IMR-90 (cell line): ENCODE results near the gene PRKCE. TPM values are rescaled to one million over a fixed set of nuclear protein-coding genes. Genes with fewer than 3 reads are reported as not detected.

ENCODE experiments used
- ATAC-seq: fragments of 200-7000 bp; cut with Tn5 transposase; 2 replicates; pipeline ENCODE4 v1.9.1; 2020; ENCODE audit warnings: low read depth, mild to moderate bottlenecking, moderate library complexity
- BruUV-seq: library from RNA; stranded (reverse); fragments of 400-500 nt; replicated peaks from 2 replicates; lab custom pipeline; 2021; lab: Mats Ljungman, UMichigan
- CTCF ChIA-PET: fragments of 300-600 bp; formaldehyde crosslinking; extraction: SDS; loops from one replicate; lab custom pipeline; 2021; ENCODE audit warnings: antibody characterized with exemption; lab: Yijun Ruan, JAX
- POLR2A ChIA-PET: fragments of 300-600 bp; sonication (Branson Sonifier 250); formaldehyde crosslinking; loops from one replicate; lab custom pipeline; 2022; ENCODE audit warnings: antibody characterized with exemption; ENCODE audit not compliant: unreplicated experiment; lab: Charles Lee
- DNase-seq: peaks from one replicate; pipeline ENCODE4 v3.0.0; 2013
- H2AFZ ChIP-seq: replicated peaks from 2 replicates; pipeline ENCODE3; 2013; ENCODE audit warnings: low read length, mild to moderate bottlenecking; ENCODE audit not compliant: poor library complexity
- H2AK5ac ChIP-seq: 2 replicates; pipeline ENCODE4 v1.6.1; 2013; ENCODE audit warnings: low read depth, low read length, inconsistent platforms
- H2AK9ac ChIP-seq: replicated peaks from 2 replicates; pipeline ENCODE3; 2013; ENCODE audit warnings: mild to moderate bottlenecking, low read depth, low read length, moderate library complexity; ENCODE audit not compliant: poor library complexity
- H2BK120ac ChIP-seq: 2 replicates; pipeline ENCODE4 v1.6.1; 2013; ENCODE audit warnings: low read depth, low read length, inconsistent platforms
- H2BK15ac ChIP-seq: 3 replicates; pipeline ENCODE4 v1.6.1; 2013; ENCODE audit warnings: low read depth, low read length, inconsistent platforms
- H2BK20ac ChIP-seq: 2 replicates; pipeline ENCODE4 v1.6.1; 2013; ENCODE audit warnings: low read depth, mild to moderate bottlenecking, inconsistent platforms, low read length, moderate library complexity
- H2BK5ac ChIP-seq: 2 replicates; pipeline ENCODE4 v1.6.1; 2013; ENCODE audit warnings: mild to moderate bottlenecking, low read depth, low read length, inconsistent platforms; ENCODE audit not compliant: poor library complexity, severe bottlenecking
- H3K14ac ChIP-seq: replicated peaks from 2 replicates; pipeline ENCODE4 v1.6.1; 2013; ENCODE audit warnings: low read depth, low read length, inconsistent platforms
- H3K18ac ChIP-seq: 2 replicates; pipeline ENCODE4 v1.6.1; 2013; ENCODE audit warnings: low read depth, low read length, control low read depth
- H3K23ac ChIP-seq: 2 replicates; pipeline ENCODE4 v1.6.1; 2013; ENCODE audit warnings: low read depth, low read length, inconsistent platforms
- H3K27ac ChIP-seq: 2 replicates; pipeline ENCODE4 v1.5.1; 2013; ENCODE audit warnings: mild to moderate bottlenecking, control low read depth, low read length; ENCODE audit not compliant: insufficient read depth
- H3K27me3 ChIP-seq: 2 replicates; pipeline ENCODE4 v1.6.1; 2013; ENCODE audit warnings: low read length; ENCODE audit not compliant: control insufficient read depth, insufficient read depth
- H3K36me3 ChIP-seq: 2 replicates; pipeline ENCODE4 v1.6.1; 2013; ENCODE audit warnings: low read length, mixed read lengths; ENCODE audit not compliant: control insufficient read depth, insufficient read depth
- H3K4ac ChIP-seq: 2 replicates; pipeline ENCODE4 v1.6.1; 2013; ENCODE audit warnings: low read depth, low read length, inconsistent platforms
- H3K4me1 ChIP-seq: 2 replicates; pipeline ENCODE4 v1.6.1; 2013; ENCODE audit warnings: low read length, mixed read lengths; ENCODE audit not compliant: control insufficient read depth, insufficient read depth
- H3K4me2 ChIP-seq: 2 replicates; pipeline ENCODE4 v1.6.1; 2013; ENCODE audit warnings: low read depth, mild to moderate bottlenecking, control low read depth, low read length, moderate library complexity
- H3K4me3 ChIP-seq: 2 replicates; pipeline ENCODE4 v1.5.1; 2013; ENCODE audit warnings: low read depth, mild to moderate bottlenecking, control low read depth, low read length, moderate library complexity; ENCODE audit not compliant: insufficient read depth
- H3K56ac ChIP-seq: 2 replicates; pipeline ENCODE4 v1.6.1; 2013; ENCODE audit warnings: low read length, inconsistent platforms; ENCODE audit not compliant: insufficient read depth; ENCODE audit errors: extremely low read depth
- H3K79me1 ChIP-seq, 2 experiments: 2 replicates each; pipeline ENCODE4 v1.6.1; 2013; ENCODE audit warnings: low read length in 2 of 2, inconsistent platforms in 1 of 2, low read depth in 1 of 2
- H3K9ac ChIP-seq: 2 replicates; pipeline ENCODE4 v1.6.1; 2013; ENCODE audit warnings: low read depth, low read length, control low read depth
- H3K9me1 ChIP-seq: 2 replicates; pipeline ENCODE4 v1.6.1; 2013; ENCODE audit warnings: low read length, inconsistent platforms; ENCODE audit not compliant: insufficient read depth
- H3K9me3 ChIP-seq: 2 replicates; pipeline ENCODE4 v1.6.1; 2013; ENCODE audit warnings: low read length; ENCODE audit not compliant: control insufficient read depth, insufficient read depth
- H4K20me1 ChIP-seq: 2 replicates; pipeline ENCODE4 v1.6.1; 2013; ENCODE audit warnings: low read length, inconsistent platforms; ENCODE audit not compliant: insufficient read depth
- H4K5ac ChIP-seq: 2 replicates; pipeline ENCODE4 v1.6.1; 2013; ENCODE audit warnings: mild to moderate bottlenecking, low read depth, low read length, control low read depth
- H4K8ac ChIP-seq, 2 experiments: 2 replicates each; pipeline ENCODE4 v1.6.1; 2013; ENCODE audit warnings: low read depth in 2 of 2, low read length in 2 of 2, control low read depth in 1 of 2, inconsistent platforms in 1 of 2
- H4K91ac ChIP-seq: 2 replicates; pipeline ENCODE4 v1.6.1; 2013; ENCODE audit warnings: low read depth, low read length, inconsistent platforms; ENCODE audit not compliant: insufficient read depth
- SMC3 ChIP-seq: fragments of 150-350 bp; IDR thresholded peaks from 2 replicates; pipeline ENCODE4 v1.6.1; 2016; ENCODE audit warnings: low read depth, mild to moderate bottlenecking, antibody characterized with exemption, low read length, moderate library complexity
- WGBS, 2 experiments: methylation state at CpG; one replicate each; pipeline versions ENCODE4 v1.1.5 to v1.1.7; 2013; ENCODE audit warnings: missing lambda C conversion rate in 2 of 2; ENCODE audit not compliant: insufficient read length in 1 of 2; ENCODE audit errors: extremely low coverage in 2 of 2; 5-methylcytosine and 5-hydroxymethylcytosine counted together
- dilution Hi-C: fragments of 300-500 bp; cut with HindIII; formaldehyde crosslinking; loops from one replicate; pipeline ENCODE4 v1.14.3; 2018; ENCODE audit warnings: low sequenced_read_pairs; ENCODE audit not compliant: unreplicated experiment
- in situ Hi-C: fragments of 300-500 bp; cut with MboI; formaldehyde crosslinking; loops from 3 replicates; pipeline ENCODE4 v1.14.3; 2019; ENCODE audit warnings: low sequenced_read_pairs, inconsistent platforms, mixed read lengths
- intact Hi-C: fragments of 100-400 bp; cut with micrococcal nuclease; formaldehyde crosslinking; loops from 2 replicates; pipeline ENCODE4 v1.10.0; 2022
- polyA plus RNA-seq, 3 experiments: library from polyadenylated mRNA; depleted of rRNA; stranded (reverse); fragments of >200 nt; gene quantifications; 2 replicates each; pipeline ENCODE4 v1.2.3, GENCODE V29; 2012; ENCODE audit warnings: low replicate concordance in 1 of 3
- total RNA-seq: library from RNA; depleted of rRNA; stranded (reverse); fragments of >200 nt; gene quantifications from 2 replicates; pipeline ENCODE4 v1.2.3, GENCODE V29; 2012

PRKCE gene
- total and polyA plus RNA-seq, 2 of the 4 experiments (the other 2 are of a cell fraction), result 8.1 to 32.4 TPM

- no peak for TF ChIP-seq SMC3
- Histone ChIP-seq H2AK9ac (no peak overlapping the region), H3K79me1 (peaks cover 0 to 16% of the 10 kb centered on the region in 2 experiments; a peak in 2 of 4 replicates), H2AFZ (no peak overlapping the region), H3K18ac (no peak overlapping the region), H3K9me1 (no peaks in the 10 kb centered on the region), H3K4me2 (no peak overlapping the region), H3K27me3 (no peaks in the 10 kb centered on the region), H4K20me1 (no peaks in the 10 kb centered on the region), H2BK120ac (no peak overlapping the region), H3K27ac (no peak overlapping the region), H3K56ac (no peak overlapping the region), H2AK5ac (no peak overlapping the region), H4K5ac (no peak overlapping the region), H2BK20ac (no peak overlapping the region), H4K8ac (no peak overlapping the region), H3K4ac (no peak overlapping the region), H3K23ac (no peak overlapping the region), H2BK5ac (no peak overlapping the region), H3K9me3 (no peaks in the 10 kb centered on the region), H3K9ac (no peak overlapping the region), H4K91ac (no peak overlapping the region), H3K4me1 (no peaks in the 10 kb centered on the region), H3K4me3 (no peak overlapping the region), H3K14ac (no peak overlapping the region), H2BK15ac (no peak overlapping the region), H3K36me3 (no peaks in the 10 kb centered on the region)
- WGBS, 2 experiments, result no CpG with 5 or more reads among the region's 5 CpGs
- no peak for ATAC-seq
- CTCF ChIA-PET, result no interaction called here
- DNase-seq, result no peak
- intact Hi-C loops, result loop anchor here (5.0 kb wide), 1 partner anchor 742 kb away; no protein-coding TSS in a partner anchor
- in situ Hi-C loops, result no loop called here
- POLR2A ChIA-PET, result no interaction called here
- dilution Hi-C loops, result no loop called here
- BruUV-seq, result no TSS peak
Measured at GRCh38 chr2:45675263-45675812, 23.9 kb downstream of the PRKCE start.
